Coronary artery (tissue), 2 donors: Measurements from ENCODE around the gene RASGRF2.
"Not testable (repeated sequence)": the region's sequence is repeated elsewhere in the genome, so short reads cannot be mapped to it uniquely, and the experiment has no call there.

ENCODE experiments used
- DNase-seq: peaks from one replicate; pipeline ENCODE4 v3.0.0-alpha.2; 2017; ENCODE audit warnings: low spot score
- H3K27ac ChIP-seq, 2 donors: fragments of 200-600 bp; sonication (generic); one replicate each; pipeline ENCODE4 v1.5.1; 2016 to 2019
- H3K4me3 ChIP-seq: fragments of 200-600 bp; sonication (generic); 2 replicates; pipeline ENCODE4 v1.5.1; 2016; ENCODE audit warnings: mild to moderate bottlenecking, moderate library complexity
- TF ChIP-seq, protein P1 (sequence below): fragments of 200-600 bp; sonication (generic); IDR thresholded peaks from one replicate; pipeline ENCODE4 v1.5.1; 2019; ENCODE audit warnings: antibody characterized with exemption

The RASGRF2 gene

DNA sequence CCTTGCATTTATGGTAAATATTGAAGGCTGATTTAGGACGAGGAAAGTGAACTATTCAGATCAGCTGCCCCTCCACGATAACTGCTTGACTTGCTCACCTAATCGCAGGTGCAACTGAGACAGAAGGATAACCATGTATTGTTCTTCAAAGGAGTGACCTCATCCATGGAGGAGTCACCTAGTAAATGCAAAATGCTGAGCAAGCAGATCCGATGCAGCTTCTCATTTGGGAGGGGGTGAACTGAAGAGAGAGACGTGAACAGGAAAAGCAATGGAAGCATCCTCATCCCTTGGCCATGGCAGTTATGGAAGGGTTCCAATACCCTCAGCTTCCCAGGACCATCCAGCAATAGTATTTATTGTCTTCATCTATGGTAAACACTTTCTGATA is 47.5 kb downstream of the RASGRF2 start:
- Histone ChIP-seq H3K27ac (no peak overlapping the region), H3K4me3 (no peak overlapping the region)
- TF ChIP-seq, protein P1, sequence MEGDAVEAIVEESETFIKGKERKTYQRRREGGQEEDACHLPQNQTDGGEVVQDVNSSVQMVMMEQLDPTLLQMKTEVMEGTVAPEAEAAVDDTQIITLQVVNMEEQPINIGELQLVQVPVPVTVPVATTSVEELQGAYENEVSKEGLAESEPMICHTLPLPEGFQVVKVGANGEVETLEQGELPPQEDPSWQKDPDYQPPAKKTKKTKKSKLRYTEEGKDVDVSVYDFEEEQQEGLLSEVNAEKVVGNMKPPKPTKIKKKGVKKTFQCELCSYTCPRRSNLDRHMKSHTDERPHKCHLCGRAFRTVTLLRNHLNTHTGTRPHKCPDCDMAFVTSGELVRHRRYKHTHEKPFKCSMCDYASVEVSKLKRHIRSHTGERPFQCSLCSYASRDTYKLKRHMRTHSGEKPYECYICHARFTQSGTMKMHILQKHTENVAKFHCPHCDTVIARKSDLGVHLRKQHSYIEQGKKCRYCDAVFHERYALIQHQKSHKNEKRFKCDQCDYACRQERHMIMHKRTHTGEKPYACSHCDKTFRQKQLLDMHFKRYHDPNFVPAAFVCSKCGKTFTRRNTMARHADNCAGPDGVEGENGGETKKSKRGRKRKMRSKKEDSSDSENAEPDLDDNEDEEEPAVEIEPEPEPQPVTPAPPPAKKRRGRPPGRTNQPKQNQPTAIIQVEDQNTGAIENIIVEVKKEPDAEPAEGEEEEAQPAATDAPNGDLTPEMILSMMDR: no peak
- DNase-seq: no peak

GRCh38 chr5:81010336-81011169 is 50.4 kb downstream of the RASGRF2 start:
- no peak overlapping the region for H3K4me3 ChIP-seq
- DNase-seq: no peak
- H3K27ac ChIP-seq: no peak overlapping the region
- TF ChIP-seq, protein P1: no peak

GRCh38 chr5:81014348-81014747 is 54.2 kb downstream of the RASGRF2 start:
- Histone ChIP-seq H3K27ac (no peak overlapping the region), H3K4me3 (no peak overlapping the region)
- DNase-seq: no peak
- TF ChIP-seq, protein P1: no peak

- Histone ChIP-seq H3K4me3 (no peak overlapping the region), H3K27ac (no peak overlapping the region)
- no peak for DNase-seq
- TF ChIP-seq, protein P1: no peak
Observed at GRCh38 chr5:81016116-81016515, 56.0 kb downstream of the RASGRF2 start.

- DNase-seq: no peak
- TF ChIP-seq, protein P1: no peak
Observed at GRCh38 chr5:81017320-81017719, 57.2 kb downstream of the RASGRF2 start.

GRCh38 chr5:81018608-81019007 is 58.4 kb downstream of the RASGRF2 start:
- not testable (repeated sequence) for H3K27ac ChIP-seq, H3K4me3 ChIP-seq, DNase-seq

More at GRCh38 chr5:81017320-81017719, 57.2 kb downstream of the RASGRF2 start:
- Histone ChIP-seq H3K4me3 (no peak overlapping the region), H3K27ac (no peak overlapping the region)

DNA sequence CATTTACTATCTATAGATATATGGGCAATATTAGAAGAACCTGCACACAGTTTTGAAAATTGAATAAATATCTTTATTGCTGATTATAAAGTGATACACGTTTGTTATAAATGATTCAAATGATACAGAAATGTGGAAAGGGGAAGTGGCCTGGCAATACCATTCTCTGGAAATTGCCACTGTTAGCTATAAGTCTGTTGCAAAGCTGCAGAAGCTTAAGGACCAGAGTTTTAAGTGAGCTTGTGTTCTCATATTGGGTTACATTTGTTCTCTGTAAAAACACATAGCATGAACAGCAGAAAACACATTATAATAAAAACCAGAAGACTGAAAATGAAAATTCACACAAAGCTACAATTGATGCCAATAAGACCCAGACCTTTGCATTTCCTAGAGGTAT is 59.6 kb downstream of the RASGRF2 start:
- no peak overlapping the region for H3K27ac ChIP-seq
- no peak overlapping the region for H3K4me3 ChIP-seq
- TF ChIP-seq, protein P1: no peak
- no peak for DNase-seq
